GM19463 (cell line): ENCODE data around the gene SELENOM.
A peak's percentile ranks its signal among the peaks of the same experiment; 100 is the strongest.
"Not testable (repeated sequence)": the region's sequence is repeated elsewhere in the genome, so short reads cannot be mapped to it uniquely, and the experiment has no call there.

Experiments used
- ATAC-seq: cut with Tn5 transposase; IDR thresholded peaks from one replicate; pipeline ENCODE4 v1.9.1; 2021; ENCODE audit warnings: mild to moderate bottlenecking, moderate library complexity; ENCODE audit not compliant: unreplicated experiment

Gene SELENOM

DNA sequence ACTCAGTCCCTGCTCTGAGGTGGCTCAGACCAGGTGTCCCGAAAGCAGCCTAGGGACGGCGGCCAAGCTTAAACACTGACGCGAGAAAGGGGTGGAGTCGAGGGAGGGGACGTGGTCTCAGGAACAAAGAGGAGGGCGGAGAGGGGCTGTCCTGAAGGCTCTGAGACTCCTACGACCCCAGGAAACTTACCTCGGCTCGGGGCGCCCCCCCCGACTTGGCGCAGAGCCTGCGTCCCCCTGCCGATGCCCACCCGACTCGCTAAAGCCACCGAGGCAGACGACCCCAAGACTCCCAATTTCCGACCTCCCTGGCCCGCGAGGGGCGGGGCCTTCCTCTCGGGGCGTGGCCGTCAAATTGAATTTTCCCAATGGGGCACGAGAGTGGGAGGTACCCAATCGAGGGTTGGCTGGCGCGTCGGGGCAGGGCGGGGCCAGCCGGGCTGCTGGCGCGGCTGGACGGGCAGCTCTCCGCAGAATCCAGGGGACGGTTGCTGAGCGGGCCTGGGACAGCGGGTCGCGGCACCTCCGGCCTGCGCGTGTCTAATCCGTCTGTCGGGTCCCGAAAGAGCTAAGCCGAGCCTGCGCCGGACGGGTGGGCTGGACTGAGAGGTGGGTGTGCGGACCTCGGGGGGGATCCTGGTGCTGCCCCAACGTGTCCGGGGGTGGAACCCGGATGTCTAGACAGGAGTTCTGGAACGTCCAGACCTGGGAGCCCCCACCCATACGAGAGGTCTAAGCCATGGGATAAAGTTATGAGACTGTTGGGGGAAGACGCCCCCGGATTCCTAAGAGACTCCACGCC is 26.3 kb downstream of the SELENOM start, which contains the start of gene SMTN:
Gene SMTN, plus strand, starts transcription at position 471 of the 802 bp plus-strand sequence. CDS start 1,941 bp downstream, outside the sequence.
- peak; percentile 59 for ATAC-seq

DNA sequence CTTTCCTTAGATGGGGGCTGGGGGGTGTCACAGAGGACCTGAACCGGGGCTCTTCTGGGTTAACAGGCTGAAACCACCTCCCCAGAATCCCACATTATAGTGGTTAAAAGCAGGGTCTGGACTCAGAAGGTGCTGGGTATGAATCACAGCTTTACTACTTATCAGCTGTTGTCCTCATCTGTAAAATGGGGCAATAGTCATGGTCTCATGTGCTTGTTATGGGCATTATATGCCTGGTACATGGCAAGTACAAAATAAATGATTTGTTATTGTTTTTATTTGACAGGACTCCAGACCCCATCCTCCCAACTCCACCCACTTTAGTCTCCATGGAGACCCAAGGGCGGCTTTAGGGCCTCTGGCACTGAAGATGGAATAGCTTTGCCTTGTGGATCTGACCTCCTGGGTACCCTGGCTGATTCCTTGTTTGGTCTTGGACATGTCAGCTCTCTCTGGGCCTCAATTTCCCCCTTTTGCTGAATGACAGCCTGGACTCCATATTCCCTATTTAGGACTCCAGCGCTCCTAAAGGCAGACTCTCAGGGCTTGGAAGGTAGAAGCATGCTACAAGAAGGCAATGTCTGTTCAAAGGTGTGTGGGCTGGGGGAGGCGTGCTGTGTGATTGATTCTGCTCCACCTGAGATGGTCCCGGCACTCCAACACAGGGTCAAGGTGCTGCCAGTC is 27.1 kb downstream of the SELENOM start:
- ATAC-seq: no peak

DNA sequence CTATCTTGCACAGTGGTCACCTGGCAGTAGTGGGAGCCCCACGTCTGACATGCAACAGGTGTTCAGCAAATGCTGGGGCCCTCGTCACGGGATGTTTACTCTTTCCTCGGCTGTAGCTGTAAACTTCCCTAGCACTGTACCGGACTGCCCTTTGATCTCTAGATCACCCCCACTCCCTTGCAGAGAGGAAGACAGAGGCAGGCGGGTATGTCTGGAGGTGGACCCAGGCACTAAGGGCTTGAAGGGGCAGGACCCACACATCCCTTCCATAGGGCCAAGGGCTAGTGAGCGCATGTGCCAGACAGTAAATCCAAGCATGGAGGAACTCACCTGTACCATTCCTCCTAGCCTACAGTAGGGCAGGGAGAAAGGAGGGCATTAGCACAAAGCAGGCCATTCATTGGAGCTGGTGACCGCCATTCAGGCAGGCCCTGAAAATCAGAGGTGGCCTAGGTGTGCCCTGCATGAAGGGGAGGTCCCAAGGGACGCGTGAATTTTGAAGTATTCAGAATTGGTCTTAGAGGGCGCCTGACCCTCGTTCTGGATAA is 28.2 kb downstream of the SELENOM start:
- no peak for ATAC-seq

DNA sequence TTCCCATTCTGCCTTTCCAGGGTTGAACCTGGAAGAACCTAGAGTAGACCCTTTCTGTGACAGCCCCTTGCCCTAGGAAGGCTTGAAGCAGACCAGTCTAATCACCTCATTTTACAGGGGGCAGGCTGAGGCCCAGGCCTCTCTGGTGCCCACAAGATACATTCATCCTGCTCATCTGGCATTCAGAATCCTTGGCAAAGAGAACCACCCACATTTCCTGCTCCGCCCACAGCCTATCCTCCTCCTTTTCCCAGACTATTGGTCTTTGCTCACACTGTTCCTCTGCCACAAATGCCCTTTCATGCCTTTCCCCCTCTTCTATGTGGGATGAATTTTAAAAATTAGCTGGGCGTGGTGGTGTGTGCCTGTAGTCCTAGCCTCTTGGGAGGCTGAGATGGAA is 29.0 kb downstream of the SELENOM start:
- not testable (repeated sequence) for ATAC-seq

DNA sequence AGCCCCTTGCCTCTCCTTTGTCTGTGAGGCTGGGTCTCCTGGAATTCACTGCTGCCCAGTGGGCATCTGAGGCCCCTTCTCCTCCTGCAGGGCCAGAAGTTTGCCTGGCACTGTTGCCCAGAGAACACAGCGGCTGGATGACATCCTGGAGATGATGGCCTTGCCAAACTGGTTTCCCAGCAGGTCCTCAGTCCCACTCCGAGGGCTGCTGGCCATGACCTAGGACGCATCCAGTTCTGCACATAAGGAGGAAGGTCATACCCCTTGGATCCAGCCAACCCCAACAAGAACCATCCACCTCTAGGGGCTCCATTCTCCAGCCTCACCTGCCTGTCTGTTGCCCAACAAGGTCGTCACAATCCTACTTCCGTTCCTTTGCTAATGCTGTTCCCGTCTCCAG is 29.7 kb downstream of the SELENOM start:
- ATAC-seq: no peak

DNA sequence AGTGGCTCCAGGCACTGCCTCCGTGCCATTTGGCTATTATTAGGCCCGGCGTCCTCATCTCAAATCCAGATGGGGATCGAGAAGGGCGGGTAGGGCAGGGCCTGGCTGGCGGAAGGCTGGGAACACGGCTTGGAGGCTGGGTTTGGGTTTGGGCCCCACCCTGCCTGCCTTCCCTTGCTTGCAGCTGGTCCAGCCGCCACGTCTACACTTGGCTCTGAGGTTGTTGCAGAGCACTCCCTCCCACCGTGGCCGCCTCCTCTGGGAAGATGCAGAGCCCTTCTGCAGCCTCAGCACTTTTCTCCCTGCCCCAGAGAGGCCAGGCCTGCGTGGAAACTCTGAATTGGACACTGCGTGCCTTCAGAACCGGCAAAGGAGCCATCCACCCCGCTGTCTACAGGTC is 31.4 kb downstream of the SELENOM start:
- ATAC-seq: no peak

DNA sequence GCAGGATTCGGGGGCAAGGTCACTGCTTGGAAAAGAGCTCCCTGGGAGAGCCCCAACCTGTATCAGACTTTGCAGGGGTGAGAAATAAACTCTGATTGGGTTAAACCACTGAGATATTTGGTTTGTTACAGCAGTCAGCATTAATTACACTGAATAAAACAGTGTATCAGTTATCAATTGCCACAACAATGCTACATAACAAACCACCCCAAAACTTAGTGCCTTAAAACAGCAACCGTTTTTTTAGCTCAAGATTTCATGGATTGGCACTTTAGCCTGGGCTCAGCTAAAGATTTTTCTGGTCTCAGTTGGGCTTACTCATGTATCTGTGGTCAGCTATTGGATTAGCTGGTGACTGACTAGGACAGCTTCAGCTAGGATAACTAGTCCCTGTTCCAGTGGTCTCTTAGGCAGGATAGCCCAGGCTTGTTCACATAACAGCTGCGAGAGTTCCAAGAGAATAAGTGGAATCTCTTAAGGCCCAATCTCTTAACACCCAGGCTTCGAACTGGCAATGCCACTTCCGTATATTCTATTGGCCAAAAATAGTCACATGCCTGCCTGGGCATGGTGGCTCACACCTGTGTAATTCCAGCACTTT is 33.7 kb downstream of the SELENOM start:
- not testable (repeated sequence) for ATAC-seq

DNA sequence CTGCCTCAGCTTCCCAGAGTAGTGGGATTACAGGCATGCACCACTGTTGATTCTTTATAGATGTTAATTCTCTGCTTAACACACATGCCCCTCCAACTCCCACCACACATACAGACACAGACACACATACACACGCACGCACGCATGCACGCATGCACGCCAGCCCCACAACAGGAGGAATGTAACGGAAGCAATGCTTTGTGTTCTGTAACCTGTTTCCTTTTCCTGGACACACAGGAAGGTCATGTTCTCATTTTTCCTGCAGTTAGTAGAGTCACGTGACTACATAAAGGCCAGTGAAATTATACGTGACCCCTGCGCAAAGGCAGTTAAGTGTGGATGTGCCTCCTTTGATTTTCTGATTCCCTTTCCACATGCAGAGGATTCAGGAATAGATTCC is 34.2 kb downstream of the SELENOM start:
- ATAC-seq: not testable (repeated sequence)

DNA sequence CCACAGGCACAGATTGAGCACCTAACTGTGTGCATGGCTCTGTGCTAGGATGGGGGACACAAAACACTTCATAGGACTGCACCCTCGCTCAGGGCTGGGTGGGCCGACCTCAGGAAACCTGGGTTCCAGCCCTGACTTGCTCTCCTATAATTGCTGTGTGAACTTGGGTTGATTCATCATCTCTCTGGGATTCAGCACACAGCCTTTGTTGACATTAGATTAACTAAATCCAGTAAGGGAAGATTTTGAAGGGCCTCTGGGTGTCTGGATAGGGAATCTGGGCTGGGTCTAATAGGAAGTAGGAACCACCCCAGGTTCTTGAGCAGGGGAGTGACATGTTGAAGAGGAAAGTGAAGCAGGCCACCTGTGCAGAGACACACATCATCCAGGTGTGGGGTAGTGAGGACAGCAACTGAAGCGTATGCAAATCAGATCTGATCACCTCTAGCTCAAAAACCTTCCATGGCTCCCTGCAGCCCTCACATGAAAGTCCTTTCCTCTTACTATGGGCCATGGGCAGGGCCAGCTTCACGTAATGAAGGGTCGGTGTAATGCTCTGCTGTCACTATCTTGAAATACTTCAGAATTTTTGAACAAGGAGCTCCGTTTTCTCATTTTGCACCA is 37.6 kb downstream of the SELENOM start:
- ATAC-seq: not testable (repeated sequence)

DNA sequence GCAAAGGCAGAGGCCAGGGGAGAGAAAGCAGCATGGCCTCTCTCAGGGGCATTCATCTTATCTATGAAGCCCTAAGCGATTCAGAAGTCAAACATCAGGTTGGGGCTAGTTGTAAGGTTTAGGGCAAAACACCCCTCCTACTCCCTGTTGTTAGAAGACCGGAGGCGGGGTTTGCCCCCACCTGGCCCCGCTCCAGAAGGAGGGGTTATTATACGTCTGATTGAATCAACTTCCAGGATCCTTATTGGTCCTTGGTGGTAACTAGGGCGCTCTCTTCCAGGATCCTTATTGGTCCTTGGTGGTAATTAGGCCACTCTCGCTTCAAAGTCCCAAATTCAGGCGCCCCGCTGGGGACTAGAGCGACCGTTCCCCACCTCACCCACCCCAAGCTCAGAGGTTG is 38.4 kb downstream of the SELENOM start:
- ATAC-seq: no peak

DNA sequence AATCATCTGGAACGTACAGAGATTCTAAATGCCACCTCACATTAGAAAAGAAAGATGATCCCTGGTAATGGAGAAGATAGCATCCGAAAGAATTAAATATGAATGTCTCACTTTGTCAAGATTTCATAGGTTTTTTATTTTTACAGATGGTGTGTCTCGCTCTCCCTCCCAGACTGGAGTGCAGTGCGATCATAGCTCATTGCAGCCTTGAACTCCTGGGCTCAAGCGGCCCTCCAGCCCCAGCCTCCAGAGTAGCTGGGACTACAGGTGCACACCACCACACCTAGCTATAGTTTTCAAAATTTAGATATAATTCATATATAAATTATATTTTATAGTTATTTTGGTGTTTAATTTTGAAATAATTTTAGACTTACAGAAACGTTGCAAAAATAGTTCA is 43.0 kb downstream of the SELENOM start:
- no peak for ATAC-seq

DNA sequence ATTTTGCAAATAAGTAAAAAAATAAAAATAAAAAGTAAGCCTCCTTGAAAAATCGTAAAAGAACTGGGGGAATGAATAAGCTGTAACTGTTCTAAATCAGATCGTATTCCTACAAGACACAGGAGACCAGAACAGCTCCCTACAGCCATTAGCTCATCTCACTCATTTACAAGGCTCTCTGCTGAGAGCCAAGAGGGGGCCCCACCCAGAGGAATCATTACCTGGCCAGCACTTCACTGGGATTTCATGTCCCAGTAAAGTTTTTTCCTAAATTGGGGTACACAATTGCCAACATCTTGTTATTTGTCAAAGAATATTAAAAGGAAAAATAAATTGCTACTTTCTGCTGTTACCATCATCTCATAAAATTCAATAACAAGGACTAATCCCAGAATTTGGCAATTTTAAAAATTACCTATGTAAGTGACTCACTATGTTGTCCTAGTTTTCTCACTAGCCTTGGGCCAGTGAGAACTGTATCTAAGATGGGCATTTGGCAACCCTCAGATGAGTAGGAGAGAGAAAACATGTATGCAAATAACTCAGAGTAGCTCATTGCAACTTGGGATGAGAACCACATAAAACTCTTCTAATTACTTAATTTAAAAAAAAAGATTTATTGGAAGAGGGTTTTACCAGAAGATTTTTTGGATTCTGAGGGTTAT is 44.7 kb downstream of the SELENOM start:
- no peak for ATAC-seq

DNA sequence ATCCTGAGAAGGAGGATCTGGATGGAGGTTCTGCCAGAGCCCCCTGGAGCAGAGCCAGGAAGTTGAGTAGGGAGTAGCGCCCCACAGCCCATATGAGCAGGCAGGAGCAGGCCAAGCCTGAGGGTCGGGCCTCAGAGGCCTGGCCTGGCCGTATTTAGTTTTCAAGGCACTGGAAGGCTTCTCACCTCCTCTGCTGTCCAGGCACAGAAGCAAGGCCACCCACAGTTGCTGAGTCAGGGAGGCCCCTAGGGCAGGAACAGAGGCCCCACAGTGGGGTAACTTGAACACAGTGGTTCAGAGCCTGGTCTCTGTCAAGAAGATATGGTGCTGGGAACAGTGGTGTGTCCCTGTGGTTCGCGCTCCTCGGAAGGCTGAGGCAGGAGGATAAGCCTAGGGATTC is 47.7 kb downstream of the SELENOM start:
- not testable (repeated sequence) for ATAC-seq

DNA sequence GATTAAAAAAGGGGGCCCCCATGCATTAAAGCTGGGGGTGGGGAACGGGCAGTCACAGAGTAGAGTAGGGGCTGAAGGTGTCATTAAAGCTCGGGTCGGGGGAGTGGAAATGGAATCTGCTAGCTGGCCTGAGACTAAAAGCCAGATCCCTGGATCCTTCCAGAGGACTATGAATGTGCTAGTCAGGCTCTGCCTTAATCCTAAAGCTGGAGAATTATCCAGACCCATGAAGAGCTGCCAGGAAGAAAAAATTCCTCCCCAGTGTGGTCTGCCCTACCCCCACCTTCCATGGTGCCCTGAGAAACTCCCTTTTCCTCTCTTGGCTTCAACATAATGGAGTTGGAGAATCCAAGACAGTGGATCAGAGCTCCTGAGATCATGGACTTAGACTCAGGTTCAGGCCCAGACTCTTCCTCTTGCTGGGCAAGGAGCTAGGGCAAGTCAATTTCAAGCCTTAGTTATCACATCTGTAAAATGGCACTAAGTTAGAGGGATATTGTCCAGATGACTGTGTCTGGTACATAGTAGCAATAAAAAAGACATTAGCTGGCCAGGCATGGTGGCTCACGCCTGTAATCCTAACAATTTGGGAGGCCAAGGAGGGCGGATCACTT is 50.3 kb downstream of the SELENOM start:
- no peak for ATAC-seq

DNA sequence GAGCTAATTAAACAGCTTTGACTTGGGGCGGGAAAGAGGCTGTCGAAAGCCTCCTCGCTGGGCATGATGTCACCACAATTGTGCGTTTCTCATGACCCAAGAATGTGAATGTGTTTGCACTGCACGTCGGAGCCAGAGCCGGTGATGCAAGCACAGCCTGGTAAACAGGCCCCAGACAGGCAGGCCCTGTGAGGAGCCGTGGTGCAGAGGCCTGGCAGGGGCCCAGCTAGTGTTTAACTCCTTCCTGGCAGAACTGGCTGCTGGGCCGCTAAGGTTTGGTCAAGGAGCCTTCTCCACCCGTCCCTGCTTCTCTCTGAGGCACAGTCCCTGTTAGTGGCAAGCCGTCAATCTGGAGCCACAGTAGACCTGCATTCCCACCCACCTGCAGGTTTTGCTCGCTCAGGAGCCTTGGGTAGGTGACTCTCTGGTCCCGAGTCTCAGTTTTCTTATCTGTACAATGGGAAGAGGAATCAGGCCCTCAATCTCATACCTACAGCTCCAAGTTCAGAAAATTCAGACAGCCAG is 51.7 kb downstream of the SELENOM start:
- ATAC-seq: no peak

DNA sequence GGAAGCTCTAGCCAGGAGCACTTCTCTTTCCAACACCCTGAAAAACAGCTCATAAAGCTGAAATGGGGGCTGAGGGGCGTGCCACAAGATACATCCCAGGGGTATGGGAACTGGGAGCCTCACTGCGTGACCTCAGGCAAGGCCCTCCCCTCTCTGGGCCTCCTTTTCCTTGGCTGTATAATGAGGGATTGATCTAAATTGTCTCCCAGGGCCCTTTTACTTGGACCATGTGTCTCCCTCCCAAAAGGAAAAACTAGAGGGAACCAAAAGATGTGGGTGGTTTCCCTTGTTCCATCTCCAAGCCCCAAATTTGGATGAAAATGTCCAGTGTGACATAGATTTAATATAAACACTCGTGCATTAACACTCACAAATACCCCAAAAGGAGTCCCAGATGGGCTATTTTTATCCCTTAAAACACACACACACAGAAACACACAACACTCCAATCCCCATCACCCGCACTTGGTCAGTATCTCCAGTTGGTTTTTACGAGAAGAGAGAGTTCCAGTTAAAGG is 52.2 kb downstream of the SELENOM start:
- ATAC-seq: no peak
